Endometrial microvascular endothelial cells (primary cell): Measurements from ENCODE around the gene IP6K3. TPM values are rescaled to one million over a fixed set of nuclear protein-coding genes. Genes with fewer than 3 reads are reported as not detected.

ENCODE experiments used
- in situ Hi-C: cut with HindIII; loops from 2 replicates; pipeline ENCODE4 v1.10.0; 2017; ENCODE audit warnings: low sequenced_read_pairs, low pct_unique_long_range_greater_than_20kb; ENCODE audit errors: inconsistent ontology term
- total RNA-seq: library from RNA; depleted of rRNA; stranded (reverse); fragments of >200 nt; gene quantifications from one replicate; pipeline ENCODE4 v1.2.3, GENCODE V29; 2015; ENCODE audit errors: inconsistent ontology term

The IP6K3 gene, protein sequence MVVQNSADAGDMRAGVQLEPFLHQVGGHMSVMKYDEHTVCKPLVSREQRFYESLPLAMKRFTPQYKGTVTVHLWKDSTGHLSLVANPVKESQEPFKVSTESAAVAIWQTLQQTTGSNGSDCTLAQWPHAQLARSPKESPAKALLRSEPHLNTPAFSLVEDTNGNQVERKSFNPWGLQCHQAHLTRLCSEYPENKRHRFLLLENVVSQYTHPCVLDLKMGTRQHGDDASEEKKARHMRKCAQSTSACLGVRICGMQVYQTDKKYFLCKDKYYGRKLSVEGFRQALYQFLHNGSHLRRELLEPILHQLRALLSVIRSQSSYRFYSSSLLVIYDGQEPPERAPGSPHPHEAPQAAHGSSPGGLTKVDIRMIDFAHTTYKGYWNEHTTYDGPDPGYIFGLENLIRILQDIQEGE
- total RNA-seq = not detected

DNA sequence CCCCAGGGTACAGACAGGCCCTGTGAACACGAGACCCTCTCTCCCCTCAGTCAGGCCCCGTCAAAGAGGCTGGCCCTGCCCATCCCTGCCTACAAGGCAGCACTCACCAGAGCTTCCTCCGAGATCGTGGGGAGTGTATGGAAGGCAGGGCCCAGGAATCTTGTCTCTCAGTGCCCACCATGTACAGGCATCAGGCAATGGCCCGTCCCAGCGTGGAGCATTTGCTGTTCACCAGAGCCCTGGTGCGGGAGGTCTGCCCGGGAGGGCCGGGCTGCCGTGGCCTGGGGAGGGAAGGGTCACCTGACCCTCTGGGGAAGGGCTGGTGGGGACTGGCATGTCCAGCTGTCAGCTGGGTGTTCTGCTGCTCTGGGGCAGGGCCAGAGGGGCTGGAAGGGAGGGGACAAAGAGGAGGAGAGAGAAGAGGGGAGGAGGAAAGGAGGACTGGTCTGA, at the start of gene IP6K3:
Gene IP6K3 (minus strand): TSS at position 255 of the 450 bp plus-strand sequence. CDS start 11,429 bp downstream, outside the sequence.
- in situ Hi-C loops = no loop called here

DNA sequence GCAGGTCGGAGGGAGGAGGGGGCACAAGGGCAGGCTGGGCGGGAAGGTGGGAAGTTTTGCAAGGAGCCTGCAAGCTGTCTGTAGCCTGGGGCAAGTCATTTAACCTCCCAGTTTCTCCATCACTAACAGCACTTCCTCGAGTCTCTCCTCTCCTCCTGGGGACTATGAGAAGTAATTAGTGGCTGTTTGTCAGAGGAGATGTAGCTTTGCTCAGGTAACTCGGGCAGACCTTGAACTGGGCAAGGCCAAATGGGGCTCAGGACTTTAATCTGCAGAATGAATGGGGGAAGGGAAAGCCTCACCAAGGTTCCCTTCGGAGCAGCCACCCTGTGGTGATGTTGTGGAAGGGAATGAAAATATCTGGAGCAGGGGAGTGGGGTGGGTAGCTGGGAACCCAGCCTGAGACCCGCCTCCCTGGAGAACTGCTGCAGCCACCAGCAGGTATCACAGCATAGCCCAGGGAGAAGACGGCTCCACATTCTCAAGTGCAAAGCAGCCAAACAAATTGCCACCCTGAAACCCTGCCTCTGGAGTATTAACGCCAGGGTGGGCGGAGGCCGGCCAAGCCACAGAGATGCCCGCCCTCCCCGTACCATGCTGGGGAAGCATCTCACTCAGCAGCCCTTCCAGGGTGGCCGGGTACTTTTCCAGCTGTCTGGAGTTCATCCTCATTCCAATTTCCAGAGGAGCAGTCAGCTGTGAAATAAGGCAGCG, 48.4 kb upstream of the IP6K3 start:
- in situ Hi-C loops = no loop called here

DNA sequence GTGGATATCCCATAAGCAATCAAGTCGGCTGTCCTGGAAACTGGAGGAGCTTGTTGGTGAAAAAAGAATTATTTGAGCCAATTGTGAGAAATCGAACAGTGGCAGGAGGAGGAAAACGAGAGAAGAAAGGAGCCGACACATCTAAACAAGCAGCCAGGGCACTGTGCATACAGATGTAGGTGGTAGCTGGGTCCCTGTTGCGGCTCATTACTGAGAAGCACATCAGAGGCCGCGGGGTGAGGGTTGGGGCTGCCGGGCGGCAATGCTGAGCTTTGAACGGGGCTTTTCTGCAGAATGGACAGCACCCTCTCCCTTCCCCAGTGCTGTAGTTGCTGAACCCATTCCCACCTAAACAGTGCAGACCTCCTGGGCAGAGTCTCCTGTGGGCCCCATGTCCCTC, 46.3 kb upstream of the IP6K3 start:
- in situ Hi-C loops = no loop called here

DNA sequence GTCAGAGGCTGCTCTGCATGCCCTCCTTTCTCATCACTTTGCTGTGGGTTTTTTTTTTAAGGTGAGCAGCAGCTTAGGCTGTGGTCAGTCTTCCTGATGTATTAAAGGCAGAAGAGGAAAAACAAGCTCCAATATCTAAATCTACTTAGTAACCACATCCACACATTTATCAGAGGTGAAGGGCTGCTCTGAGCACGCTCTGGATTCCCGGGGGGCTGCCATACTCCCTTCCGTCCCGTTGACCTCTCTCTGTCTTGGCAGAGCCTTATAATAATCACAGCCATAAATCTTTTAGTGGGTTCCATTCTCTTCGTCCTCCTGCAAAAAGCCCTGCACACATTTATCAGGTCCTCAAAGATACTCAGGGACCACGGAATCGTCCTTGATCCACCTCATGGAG, 44.9 kb upstream of the IP6K3 start:
- in situ Hi-C loops = no loop called here

DNA sequence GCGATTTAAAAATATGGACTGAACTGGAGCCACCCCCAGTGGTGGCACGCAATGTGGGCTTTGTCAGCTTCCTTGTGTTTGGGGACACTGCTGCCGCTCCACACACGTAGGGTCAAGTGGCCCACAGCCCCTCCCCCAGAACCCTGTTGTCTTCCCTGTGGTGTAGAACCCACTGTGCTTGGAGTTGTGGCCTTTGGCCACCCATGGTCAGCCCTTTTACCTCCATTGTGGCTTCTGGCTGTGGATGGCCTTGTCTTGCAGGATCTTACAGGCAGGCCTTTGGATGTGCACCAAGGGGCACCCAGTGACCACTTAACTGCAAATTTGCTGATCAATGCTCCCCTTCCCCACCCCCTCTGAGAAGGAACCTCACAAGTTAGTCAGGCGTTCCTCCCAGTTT, 44.2 kb upstream of the IP6K3 start:
- in situ Hi-C loops = no loop called here

DNA sequence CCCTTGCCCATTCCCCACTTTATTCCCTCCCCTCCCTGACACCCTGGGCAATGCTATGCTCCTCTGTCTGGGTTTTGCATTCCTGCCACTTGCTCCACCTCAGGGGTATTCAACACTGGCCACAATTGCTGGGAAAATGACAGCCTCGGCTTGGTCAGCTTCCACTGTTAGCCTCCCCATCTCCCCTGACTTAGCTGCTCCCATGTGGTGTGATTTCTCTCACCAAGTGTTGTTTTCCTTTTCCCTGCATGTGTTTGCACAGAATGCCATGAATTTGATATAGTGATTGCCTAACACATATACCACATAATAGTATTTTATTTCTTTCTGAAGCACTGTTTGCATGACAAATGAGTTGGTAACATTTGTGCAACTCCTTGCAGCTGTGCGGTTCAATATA, 43.7 kb upstream of the IP6K3 start:
- in situ Hi-C loops = no loop called here

DNA sequence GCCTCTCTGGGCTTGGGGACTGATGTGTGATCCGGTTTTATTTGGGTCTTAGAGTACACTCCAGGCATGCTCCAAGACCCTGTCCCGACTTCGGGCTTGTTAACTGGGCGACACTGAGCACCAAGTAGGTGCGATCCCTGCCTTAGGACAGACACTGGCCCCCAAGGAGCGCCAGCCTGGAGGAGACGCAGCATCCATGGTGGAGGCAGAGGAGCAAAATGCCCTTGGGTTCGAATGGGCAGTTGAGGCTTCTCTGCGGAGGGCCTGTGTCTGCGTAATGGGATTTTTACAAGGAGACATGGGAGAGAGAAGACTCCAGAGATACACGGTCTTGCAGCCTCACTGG, 42.8 kb upstream of the IP6K3 start:
- in situ Hi-C loops = no loop called here

DNA sequence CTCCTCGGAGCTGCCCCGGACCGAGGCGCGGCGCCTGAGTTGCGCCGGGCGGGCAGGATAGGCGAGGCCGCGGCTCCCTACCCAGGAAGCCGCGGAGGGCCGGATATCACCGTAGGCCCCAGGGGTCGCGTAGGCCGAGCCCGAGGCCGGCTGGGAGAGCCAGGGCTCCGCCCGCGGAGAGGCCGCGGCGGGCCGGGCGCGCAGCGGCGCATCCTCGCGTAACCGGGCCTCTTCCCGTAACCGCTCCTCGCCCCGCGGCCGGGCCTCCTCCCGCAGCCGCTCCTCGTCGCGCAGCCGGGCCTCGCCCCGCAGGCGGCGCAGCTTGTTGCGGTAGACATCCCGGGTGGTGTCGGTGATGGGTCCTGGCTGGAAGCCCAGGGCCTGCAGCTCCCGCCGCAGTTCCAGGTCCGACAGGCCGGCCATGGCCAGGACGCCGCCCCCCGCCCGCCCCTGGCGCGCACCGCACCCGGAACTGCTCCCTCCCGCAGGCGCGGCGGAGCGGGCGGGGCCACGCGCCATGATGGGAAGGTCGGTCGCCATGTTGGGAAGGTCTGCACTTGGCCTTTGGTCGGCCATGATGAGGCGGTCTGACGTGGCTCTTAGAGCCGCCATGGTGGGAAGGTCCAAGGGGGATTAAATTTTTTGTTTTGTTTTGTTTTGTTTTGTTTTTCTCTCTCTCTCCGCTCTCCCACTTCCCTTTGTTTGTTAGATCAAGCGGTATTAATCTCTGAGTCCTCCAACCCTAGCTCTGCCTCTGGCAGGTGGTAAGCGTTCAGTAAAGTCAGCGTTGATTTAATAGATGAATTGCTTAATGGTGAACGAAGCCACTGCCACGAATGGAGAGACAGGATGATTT, 42.2 kb upstream of the IP6K3 start, which contains the start of gene LEMD2:
Gene LEMD2 (minus strand): TSS at position 437 of the 856 bp plus-strand sequence. CDS start 14 bp downstream, at position 423.
- in situ Hi-C loops = no loop called here

DNA sequence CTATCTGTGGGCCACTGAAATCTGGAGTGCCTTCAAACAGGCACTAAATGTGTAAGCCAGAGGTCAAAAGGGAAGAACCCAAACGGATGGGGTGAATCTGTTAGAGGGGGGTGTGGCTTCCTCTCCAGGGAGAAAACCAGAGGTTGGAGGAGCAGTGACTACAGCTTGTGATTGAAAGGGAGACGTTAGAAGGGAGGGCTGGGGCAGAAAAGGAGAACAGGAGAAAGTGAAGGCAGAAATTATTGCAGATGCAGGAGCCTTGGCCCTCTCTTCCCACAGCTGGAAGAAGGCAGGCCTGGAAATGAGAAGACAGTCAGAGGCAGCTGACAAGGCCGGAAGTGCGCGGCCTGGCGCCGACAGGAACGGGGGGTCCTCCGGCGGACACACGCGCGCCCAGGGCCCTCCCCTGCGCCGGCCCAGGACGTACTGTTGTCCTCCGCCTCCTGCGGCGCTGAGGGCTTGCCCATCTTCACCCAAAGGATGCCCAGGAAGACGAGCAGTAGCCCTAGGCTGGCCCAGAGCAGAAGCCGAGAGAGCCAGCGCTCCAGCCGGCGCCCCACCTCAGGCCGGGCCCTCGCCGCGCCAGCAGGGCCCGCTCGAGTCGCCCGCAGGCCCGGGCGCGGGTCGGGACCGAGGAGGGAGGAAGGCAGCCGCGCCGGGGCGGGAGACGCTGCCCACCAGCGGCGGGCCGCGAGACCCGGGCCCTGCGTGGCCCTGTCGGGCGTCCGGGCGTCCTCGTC, 41.4 kb upstream of the IP6K3 start:
- in situ Hi-C loops = no loop called here

DNA sequence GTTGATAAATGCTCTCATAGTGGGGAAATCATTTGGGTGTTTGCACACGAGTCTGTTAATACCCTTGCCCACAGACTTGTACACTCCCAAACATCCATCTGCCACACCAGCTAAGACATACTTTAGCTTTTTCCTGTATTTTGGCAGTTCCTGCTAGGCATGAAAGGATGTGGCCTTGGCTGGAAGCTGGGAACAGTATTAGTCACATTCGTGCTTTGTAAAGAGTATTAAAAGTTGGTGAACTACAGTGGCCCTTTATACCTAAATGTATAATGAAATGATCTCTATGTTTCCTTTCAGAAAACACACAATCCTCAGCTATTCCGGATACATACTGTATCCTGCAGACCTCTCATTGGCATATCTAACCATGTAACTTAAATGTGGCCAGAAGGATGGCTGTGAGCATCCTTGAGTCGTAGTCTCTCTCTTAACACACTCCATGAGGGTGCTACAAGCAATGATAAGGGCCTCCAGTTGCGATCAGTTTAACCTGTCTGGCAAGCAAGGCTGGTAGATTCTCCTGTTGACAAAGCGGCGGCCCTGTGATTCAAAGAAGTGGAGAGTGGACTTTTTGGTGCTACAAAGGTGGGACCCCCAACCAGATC, 40.7 kb upstream of the IP6K3 start:
- in situ Hi-C loops = no loop called here

DNA sequence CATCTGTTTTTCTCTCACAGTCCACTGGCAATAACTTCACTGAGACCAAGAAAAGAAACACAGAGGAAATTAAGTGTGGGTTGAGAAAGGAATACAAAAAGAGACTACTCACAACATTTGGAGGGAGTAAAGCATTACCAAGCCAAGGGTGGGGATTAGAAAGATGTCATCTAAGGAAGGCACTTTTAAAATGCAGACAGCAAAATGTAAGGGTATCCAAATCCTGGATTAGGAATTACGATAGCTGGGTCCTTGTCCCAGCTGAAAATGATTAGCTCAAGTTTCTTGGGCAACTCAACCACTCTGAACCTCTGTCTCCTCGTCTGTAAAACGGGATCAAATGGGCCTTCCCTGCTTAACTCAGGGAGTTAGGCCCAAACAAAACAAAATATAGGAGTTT, 40.0 kb upstream of the IP6K3 start:
- in situ Hi-C loops = no loop called here

DNA sequence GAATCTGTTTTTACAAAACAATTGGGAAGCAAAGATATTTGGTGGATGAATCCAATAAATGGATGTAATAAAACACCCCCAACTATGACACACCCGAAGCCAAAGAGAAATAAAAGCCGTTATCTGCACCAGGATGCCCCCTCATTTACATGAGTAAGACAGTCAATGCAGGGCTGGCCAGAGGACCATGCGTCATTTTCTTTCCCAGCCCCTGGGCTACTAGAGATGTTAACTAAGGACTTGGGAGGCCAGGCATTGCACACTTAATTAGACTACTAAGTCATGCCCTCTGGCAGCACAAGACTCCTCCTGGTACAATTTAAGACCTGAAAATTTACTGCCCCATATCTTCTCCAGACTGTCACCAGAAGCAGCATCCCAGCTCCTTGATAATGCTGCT, 39.1 kb upstream of the IP6K3 start:
- in situ Hi-C loops = no loop called here

DNA sequence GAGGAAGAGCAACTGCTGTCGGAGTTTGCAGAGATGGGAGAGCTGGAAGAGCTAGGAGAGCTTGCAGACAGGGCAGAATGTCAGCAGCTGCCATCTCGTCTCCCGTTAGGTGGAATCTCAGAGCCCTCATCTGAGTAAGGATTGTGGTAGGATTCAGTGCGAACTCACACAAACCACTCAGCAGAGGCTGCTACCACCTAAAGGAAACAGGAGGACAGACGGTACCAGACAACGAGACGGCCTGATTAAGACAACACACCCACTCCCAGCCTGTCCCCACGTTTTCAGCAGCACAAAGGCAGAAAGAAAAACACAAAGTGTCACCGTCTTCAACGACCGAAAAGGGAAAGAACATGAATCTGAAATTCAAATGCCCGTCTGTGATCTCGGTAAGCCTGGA, 38.1 kb upstream of the IP6K3 start:
- in situ Hi-C loops = no loop called here

DNA sequence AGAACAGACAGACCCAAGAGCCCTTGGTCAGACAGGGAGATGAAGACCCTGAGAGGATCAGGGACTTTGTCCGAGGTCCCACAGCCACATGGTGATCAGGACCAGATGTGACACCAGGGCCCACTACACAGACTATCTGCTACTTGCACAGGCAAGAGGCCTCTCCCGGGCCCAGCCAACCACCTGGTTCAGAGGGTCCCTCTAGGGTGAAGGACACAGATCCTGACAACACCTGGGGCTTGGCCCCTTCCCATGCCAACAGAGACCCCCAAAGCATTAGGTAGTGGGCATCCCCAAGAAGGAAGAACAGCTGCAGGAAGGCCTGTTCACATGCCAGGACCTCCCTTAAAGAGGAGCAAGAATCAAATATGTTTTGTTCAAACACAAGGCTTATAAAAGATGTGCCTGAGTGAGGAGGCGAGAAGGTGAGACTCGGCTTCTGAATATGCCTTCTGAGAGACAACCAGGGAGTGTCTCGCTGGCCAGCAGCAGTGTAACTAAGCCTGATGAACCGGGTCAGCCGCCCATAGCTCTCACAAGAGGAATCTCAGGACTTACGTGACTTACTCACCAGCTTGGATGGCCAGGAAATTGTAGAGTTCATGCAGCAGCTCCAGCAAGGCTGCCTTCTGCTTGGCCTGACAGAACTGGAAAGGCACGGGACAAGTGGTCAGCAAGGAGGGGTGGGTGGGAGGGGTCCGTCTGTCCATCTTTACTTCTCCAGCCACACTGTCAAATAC, 37.2 kb upstream of the IP6K3 start:
- in situ Hi-C loops = no loop called here

DNA sequence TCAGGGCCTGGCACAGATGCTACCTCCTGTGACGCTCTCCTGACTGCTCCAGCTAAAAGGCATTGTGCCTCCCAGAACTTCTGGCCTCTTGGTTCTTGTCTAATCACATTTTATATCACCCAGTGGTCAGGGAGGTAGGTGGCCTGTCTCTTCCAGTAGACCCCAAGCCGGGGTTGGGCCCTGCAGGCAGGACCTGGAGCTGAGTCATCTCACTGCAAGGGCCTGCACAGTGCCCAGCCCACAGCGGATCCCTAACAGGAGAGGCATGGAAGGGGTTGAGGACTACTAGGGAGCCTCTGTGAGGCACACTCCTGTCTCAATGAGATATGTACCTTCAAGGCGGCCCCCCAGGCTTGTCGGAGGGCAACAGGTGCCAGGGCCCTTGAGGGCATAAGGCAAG, 35.9 kb upstream of the IP6K3 start:
- in situ Hi-C loops = no loop called here

DNA sequence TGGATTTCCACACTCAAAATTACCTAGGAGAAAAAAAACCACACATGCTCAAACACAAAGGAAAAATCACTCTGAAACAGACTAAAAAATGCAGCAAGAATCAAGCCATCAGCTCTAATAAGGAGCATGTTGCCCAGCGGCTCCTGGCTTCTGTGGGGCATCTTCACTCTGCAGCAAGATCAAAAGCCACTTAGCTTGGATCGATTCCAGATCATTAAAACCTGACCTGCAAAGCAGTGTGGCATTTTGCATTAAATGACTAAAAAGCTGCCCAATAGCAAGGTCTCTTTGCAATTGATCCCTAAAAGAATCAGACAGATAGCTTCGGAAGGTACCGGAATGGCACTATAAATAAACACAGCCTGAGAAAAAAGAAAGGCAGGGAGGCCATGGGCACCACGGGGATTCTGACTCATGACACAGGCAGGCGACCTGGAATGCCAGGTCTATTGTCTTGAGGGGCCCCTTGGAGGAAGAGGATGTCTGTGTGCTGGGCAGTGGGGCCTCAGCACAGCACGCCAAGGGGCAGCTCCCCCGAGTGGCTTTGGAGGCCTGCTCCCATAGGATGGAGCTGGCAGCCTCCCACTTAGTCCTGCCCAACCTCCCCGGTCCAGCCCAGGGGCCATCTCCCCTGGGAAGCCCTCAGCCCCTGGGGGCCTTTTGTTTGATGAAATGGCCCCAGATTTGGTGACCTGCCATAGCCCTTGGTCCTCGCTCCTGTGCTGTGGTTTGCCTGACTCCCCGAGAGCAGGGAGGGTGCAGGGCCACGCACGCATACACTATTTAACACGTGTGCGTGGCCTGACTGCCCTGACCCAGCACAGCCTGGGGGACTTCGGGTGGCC, 34.6 kb upstream of the IP6K3 start:
- in situ Hi-C loops = no loop called here

DNA sequence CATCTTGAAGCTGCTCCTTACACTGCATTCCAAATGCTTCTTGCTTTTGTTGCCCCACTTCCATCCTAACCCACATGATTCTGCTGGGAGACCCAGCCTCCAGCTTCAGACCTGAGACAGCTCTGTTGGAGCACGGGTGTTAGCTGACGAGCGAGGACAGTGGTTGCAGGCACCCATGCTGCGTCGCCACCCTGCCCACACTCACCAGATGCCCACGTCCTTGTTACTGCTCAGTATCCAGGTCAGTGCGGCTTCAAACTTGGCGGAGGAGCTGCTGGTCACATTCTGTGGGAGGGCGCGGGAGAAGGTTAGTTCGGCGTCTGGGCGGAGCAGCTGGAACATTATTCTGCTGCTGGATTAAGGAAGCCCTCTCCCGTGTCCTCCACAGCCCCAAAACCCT, 33.2 kb upstream of the IP6K3 start:
- in situ Hi-C loops = no loop called here
